HL-60 (cell line): Measurements from ENCODE around the gene IFIT2.
"Not testable (repeated sequence)": the region's sequence is repeated elsewhere in the genome, so short reads cannot be mapped to it uniquely, and the experiment has no call there.

Experiments
- DNase-seq, 2 experiments: peaks; one replicate each; pipeline ENCODE4 v3.0.0-alpha.2; 2010 to 2020; ENCODE audit warnings: low read depth in 1 of 2, low spot score in 1 of 2
- H3K27ac ChIP-seq: fragments of 250-450 bp; sonication (Bioruptor Pico); replicated peaks from 2 replicates; pipeline ENCODE4 v1.5.1; 2020; ENCODE audit warnings: mild to moderate bottlenecking, moderate library complexity
- H3K27me3 ChIP-seq: fragments of 250-450 bp; sonication (Bioruptor Pico); 2 replicates; pipeline ENCODE4 v1.5.1; 2021; ENCODE audit warnings: mild to moderate bottlenecking, moderate library complexity; ENCODE audit not compliant: insufficient read depth, poor library complexity, severe bottlenecking
- H3K4me3 ChIP-seq: replicated peaks from 2 replicates; pipeline ENCODE4 v1.5.1; 2011; ENCODE audit warnings: mild to moderate bottlenecking, control low read depth, low read length; ENCODE audit not compliant: insufficient read depth
- GABPA ChIP-seq: IDR thresholded peaks from 2 replicates; pipeline ENCODE4 v1.6.1; 2012; ENCODE audit warnings: low read depth
- POLR2AphosphoS5 ChIP-seq: IDR thresholded peaks from 2 replicates; pipeline ENCODE4 v1.6.1; 2012; ENCODE audit warnings: low read depth
- REST ChIP-seq: IDR thresholded peaks from 2 replicates; pipeline ENCODE4 v1.6.1; 2012; ENCODE audit warnings: low read depth; ENCODE audit not compliant: insufficient replicate concordance
- SPI1 ChIP-seq: IDR thresholded peaks from 2 replicates; pipeline ENCODE4 v1.6.1; 2012; ENCODE audit warnings: low read depth, mild to moderate bottlenecking, borderline replicate concordance
- TF ChIP-seq, protein P1 (sequence below): IDR thresholded peaks from one replicate; pipeline ENCODE4 v1.5.1; 2011; ENCODE audit warnings: low read length, control low read depth, inconsistent platforms; ENCODE audit not compliant: insufficient read depth

Gene IFIT2

DNA sequence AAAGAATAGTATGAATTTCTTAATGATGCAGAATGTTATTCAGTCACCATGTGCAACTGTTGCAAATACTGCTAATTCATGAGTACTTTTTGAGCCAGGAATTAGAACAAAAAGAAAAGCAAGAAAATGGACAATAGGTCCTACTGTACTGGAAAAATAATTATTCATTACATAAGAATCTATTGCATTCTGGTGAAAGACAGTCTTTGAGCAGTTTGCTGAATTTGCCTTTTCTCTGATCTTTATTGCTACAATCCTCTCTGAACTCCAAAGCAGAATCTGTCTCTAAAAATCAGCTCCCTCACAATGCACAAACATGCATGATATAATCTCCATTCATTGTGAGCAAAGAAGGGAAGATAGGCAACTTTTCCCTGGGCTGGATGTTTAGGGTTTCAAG lies 12.8 kb downstream of the IFIT2 start:
- no peaks in the 10 kb centered on the region for H3K27me3 ChIP-seq
- H3K27ac ChIP-seq = no peak overlapping the region
- TF ChIP-seq POLR2AphosphoS5 = no peak
- TF ChIP-seq, protein P1, sequence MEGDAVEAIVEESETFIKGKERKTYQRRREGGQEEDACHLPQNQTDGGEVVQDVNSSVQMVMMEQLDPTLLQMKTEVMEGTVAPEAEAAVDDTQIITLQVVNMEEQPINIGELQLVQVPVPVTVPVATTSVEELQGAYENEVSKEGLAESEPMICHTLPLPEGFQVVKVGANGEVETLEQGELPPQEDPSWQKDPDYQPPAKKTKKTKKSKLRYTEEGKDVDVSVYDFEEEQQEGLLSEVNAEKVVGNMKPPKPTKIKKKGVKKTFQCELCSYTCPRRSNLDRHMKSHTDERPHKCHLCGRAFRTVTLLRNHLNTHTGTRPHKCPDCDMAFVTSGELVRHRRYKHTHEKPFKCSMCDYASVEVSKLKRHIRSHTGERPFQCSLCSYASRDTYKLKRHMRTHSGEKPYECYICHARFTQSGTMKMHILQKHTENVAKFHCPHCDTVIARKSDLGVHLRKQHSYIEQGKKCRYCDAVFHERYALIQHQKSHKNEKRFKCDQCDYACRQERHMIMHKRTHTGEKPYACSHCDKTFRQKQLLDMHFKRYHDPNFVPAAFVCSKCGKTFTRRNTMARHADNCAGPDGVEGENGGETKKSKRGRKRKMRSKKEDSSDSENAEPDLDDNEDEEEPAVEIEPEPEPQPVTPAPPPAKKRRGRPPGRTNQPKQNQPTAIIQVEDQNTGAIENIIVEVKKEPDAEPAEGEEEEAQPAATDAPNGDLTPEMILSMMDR = no peak
- TF ChIP-seq REST = no peak
- no peak for DNase-seq
- H3K4me3 ChIP-seq = no peak overlapping the region

GRCh38 chr10:89318047-89318446 lies 16.2 kb downstream of the IFIT2 start:
- not testable (repeated sequence) for H3K4me3 ChIP-seq, H3K27ac ChIP-seq, DNase-seq, H3K27me3 ChIP-seq

GRCh38 chr10:89325081-89325480 lies 23.2 kb downstream of the IFIT2 start:
- not testable (repeated sequence) for H3K27ac ChIP-seq, H3K4me3 ChIP-seq, H3K27me3 ChIP-seq, DNase-seq

GRCh38 chr10:89325856-89326255 lies 24.0 kb downstream of the IFIT2 start:
- DNase-seq, H3K27ac ChIP-seq, H3K4me3 ChIP-seq, H3K27me3 ChIP-seq: not testable (repeated sequence)

- peak; percentile 29 to 45 for DNase-seq
- peak; percentile 53; the same call in 1 of the 2 replicates for TF ChIP-seq SPI1
- TF ChIP-seq, protein P1 = no peak
- no peak; the same call in 1 of the 2 replicates for TF ChIP-seq POLR2AphosphoS5
- TF ChIP-seq GABPA = no peak
- peak; percentile 12 for TF ChIP-seq REST
- peak within 1 kb of the TSS; percentile 62 for H3K27ac ChIP-seq
- H3K4me3 ChIP-seq = peak within 1 kb of the TSS; percentile 35
- no peaks in the 10 kb centered on the region for H3K27me3 ChIP-seq
These were observed 26.1 kb downstream of the IFIT2 start, which contains the start of gene IFIT3 for GRCh38 chr10:89327803-89328441. TSS of gene IFIT3 (plus strand) at chr10:89327997. CDS start at chr10:89328074, 77 bp downstream.
